ENCODE measurements around the gene OGN.

OGN gene

DNA sequence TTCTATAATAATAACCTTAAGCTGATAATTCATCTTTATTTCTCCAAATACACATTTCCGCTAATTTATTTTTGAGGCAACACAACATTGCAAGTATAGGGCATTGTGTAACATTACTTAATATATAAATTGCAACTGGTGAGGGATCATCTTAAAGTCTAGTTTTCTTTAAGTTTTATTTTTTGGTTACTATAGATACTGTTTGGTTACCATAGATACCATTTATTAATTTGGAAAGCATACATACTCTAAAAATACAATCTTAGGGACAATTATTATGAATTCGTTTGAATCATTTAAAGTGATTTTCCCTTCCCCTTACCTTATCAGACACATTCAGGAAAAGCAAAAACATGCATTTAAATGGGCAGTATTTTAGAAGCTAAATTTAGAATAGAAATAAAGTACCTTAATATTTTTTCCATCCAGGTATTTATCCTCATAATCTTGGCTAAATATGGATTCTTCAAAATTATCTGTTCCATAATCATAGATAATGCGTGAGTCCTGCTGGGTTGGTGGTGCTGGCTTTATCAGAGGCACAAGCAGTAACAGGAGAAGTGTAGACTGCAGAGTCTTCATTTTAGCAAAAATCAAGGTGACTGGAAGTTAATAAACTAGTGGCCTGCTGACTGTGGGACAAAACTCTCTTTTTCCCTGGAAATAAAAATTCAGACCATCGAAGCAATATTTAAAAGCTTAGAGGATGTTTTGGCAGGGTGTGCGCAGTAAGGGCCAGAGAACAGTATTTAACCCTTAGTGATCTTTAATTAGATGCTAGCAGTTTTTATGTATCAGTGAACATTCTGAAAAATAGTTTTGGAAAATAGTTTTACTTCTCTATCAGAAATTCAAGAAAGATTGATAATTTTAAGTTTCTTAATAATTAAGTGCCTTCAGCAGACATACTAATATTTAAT, 1.3 kb downstream of the OGN start:
- no peak for DNase-seq

- no peak for DNase-seq
Measured at GRCh38 chr9:92402360-92402759, 2.0 kb downstream of the OGN start.

DNA sequence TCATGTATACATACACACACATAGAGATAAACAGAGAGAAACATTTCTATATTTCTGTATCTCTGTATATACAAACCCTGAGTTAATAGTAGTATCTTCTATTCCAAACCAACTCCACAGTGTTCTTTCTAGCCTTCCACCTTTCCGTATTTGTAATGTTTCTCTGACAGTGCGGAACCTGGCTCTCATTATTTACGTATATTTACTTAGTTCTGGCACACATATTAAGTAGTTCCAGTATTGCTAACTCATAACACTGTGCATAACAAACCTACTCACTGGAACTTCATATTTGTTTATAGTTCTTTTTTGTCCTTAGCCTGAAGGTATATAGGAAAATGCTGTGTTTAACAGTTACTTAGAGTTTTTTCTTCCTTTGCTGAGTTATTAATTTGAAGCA, 6.5 kb downstream of the OGN start:
- DNase-seq = no peak

GRCh38 chr9:92395617-92396016, 8.8 kb downstream of the OGN start:
- DNase-seq = no peak

GRCh38 chr9:92393686-92394085, 10.7 kb downstream of the OGN start:
- DNase-seq = no peak

- no peak for DNase-seq
Measured at GRCh38 chr9:92392690-92393089, 11.7 kb downstream of the OGN start.

DNA sequence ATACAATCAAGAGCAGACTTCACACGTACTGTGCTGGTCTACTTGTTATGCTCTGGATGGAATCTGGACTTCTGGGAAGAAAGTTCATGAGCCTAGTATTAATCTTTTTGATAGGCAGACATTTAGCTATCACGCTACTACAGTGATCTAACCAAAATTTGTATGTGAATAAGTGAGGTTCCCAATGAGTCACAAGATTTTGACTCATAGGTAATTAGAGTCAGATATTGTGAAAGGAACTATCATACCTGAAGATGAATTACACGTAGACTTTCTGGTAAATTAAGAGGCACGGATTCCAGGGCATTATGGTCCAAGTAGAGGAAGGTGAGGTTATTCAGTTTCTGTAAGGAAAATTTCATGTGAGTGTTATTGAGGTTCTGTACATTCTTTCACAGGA, 18.4 kb downstream of the OGN start:
- no peak for DNase-seq

- DNase-seq = no peak
Measured at GRCh38 chr9:92385477-92385876, 18.9 kb downstream of the OGN start.

DNA sequence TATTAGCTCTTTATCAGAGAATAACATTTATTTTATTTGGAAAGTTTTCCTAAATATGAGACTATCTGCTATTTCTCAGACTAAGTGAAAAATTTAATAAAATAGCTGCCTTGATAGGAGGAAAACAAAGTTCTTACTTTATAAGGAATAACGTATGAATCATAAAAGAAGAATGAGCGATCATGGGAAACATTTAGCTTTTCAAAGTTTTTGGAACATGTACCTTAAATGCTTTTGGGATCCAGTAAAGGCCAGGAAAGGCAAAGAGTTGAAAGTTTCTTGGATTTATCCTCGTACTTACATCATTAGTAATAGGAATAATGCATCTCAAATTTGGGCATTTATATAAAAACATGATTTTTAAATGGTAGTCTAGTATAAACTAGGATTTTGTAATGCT, 19.4 kb downstream of the OGN start:
- DNase-seq = no peak

DNA sequence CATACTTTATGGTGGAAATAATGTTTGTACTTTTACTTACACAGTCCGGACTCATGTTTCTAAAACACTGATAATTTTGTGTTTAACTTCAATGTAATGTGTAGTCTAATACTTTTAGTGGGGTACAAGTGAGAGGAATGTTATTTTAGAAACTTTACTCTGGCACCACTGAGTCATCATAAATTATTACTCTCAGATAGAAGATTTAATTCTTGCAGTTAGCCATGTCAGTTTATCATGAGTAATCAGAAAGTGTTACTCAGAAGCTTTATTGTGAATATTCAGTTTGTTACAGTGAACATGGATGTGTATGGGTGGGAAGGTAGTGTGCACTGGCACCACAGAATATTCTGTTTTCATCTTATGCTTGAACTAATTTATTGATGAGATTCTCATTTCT, 20.0 kb downstream of the OGN start:
- DNase-seq = no peak

GRCh38 chr9:92381775-92382174, 22.6 kb downstream of the OGN start:
- DNase-seq = peak; percentile 58

DNA sequence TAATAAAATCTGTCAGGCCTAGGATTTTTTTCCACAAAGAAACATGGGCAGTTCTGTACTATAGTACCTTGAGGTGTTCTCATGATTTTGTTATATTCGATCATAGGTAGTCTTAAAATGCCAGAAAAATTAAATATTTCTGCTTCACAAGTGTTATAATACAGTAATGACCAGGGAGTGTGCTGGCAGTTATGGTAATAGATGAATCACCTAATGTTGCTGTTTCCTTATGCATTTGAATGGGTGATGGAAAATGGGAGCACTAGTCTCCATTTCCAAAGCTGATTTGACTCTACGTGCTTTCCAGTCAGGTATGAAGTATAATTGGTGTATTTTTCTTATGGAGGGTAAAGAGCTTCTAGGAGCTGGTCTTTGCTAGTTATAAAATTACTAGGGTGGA, 23.8 kb downstream of the OGN start:
- DNase-seq = no peak

DNA sequence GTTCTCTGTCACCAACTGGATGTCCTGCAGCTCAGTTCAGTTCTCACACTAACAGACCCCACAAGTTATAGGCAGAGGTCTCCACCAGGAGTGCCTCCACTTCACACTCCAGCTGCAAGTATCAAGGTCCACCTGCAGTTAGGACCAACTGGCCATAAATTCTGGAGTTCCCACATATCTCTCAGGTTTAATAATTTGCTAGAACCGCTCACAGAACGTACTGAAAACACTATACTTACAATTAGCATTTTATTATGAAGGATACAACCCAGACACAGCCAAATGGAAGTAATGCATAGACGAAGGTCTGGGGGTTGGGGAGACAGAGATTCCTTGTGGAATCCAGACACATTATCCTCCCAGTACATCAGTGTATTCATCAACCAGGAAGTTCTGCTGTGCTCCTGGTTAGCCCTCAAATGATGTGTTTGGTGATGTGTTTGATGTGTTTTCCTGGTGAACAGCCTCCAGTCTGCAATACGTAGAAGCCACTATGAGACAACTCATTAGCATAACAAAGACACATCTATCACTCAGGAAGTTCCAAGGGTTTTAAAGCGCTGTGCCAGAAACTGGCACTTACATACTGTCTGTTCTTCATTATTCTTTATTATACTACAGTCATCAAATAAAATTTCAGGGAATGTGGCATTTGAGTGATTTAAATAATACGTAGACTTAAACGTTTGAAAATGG, 25.4 kb downstream of the OGN start:
- DNase-seq = no peak

DNA sequence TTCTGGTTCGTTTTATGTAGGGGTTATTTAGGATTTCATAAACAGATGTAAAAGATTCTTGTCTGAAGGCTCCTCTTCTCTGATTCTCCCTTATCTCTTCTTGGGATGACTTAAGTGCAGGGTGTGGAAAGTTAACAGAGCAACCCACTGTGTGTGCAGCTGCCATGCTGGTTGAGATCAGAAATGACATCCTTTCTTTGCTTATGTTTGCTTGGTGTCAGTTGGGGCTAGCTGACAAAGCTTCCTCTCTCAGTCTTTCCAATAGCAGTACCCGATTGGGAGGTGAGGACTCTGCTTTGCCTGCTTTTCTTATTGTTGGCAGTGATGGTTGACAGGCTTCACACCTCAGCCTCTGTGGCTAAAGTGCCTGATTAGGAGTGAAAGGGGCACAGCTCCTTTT, 26.5 kb downstream of the OGN start:
- peak; percentile 38 for DNase-seq

DNA sequence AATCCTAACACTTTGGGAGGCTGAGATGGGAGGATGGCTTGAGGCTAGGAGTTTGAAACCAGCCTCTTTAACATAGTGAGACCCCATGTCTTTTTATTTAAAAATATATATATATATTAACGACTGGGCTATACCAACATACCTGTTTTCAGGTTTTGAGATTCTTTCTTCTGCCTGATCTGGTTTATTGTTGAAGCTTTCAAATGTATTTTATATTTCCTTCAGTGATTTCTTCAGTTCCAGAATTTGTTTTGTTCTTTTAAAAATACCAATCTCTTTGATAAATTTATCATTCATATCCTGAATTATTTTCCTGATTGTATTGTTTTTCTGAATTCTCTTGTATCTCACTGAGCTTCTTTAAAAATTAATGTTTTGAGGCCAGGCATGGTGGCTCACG, 31.2 kb downstream of the OGN start:
- no peak for DNase-seq

- no peak for DNase-seq
Measured at GRCh38 chr9:92369075-92369474, 35.3 kb downstream of the OGN start.

DNA sequence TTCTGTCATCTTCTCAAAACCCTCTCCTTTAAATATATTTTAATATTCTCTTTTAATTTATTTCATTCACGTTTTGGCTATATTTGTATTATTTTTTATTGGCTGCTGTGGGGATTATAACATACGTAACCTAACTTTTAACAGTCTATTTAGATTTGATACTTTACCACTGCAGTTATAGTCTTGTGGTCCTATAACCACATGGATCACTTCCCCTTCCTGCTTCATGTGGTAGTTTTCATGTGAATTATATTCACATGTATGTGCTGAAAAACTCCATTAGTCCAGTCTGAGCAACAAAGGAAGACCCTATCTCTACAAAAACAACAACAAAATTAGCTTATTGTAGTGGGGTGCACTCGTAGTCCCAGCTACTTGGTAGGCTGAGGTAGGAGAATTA, 44.3 kb downstream of the OGN start:
- peak; percentile 65 for DNase-seq

DNA sequence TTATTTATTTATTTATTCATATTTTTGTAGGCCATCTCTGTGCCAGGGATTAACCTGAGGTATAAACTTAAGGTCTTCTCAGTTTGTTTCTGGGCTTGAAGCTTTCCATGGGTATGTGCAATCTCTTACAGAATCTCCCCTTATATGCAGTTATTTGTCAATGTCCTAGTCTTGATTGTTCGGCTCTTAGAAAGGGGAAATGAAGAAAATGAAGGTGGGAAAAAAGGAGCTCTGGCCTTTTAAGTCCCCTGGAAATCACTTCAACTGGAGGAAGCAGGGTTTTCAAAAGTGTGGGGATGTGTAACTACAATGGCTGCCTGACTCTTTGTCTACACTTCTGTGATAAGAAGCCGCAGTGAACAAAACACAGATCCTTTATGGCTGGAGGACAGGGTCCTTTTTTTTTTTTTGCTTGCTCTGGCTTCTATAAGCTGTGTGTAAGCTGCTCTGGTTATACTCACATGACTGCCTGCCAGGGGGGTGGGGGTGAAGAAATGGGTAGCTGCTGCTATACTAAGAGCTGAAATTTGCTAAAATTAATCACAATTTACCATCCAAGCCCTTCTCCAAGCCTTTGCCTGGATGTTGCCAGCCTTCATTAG, 44.9 kb downstream of the OGN start:
- DNase-seq = peak; percentile 52

DNA sequence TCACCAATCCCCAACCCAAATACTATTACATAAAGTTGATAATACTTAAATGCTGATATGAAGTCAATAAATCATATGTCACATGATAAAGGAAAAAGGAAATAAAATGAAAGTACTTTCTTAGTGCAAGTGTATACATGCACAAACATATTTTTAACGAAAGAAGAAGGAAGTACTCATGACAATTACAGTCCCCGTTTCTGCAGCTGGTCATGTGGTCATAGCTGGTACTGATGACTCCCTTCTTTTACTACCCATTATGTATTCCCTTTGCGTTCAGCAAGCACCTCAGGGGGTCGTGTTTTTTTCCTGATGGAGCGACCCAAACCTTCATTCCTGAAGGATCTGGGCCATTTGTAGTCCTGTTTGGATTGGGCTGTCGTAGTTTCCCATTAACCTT, 51.3 kb downstream of the OGN start:
- peak; percentile 38 for DNase-seq

DNA sequence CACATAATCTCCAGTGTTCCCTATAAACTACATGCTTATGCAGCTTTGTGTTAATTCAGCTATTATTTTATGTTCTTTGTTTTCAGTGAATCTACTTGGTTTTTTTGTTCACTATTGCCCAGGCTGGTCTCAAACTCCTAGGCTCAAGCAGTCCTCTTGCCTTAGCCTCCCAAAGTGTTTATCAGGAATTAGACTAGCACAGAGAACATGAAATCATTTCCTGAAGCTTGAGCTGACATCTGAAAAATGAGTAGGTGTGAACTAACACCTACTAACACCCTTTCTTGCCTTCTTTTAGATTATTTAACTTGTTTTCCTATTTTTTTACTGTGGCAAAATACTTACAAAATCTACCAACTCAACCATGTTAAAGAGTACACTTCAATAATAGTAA, 53.6 kb downstream of the OGN start:
- no peak for DNase-seq

DNA sequence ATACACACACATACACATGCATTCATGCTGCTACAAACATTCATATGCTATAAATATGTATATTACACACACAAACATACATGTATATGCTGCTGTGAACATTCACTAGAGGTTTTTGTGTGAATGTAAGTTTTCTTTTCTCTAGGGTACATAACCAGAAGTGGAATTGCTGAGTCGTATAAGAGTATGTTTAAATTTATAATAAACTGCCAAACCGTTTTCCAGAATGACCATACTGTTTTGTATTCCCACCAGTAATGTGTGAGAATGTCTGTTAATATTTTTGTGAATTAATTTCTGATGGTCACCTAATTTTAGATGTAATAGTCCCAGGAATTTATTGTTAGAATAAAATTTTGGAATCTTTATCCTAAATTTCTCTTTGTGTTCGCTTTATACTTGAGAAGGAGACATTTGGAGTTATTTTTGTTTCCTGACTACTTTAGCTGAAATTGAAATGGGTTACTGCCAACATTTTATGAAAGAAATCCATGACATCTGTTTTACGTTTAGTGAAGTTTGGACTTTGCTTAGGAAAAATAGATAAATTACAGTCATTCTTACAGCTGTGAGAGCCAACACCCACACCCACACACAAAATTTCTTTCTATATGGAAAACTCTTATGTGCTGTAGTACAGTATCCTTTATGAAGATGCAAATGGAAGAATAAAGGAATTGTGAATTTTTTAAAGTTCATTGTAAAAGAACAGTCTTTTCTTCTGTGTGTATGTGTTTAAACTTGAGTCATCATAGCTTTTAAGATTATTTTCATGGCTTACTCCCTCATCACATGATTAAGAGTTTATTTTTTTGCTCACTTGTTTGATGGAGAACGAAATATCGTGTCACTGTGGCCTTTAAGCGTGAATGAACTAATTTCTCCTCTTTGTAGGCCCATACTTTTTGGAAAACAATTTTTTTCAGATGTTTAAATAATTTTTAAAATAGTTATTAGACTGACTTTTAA, 54.3 kb downstream of the OGN start:
- DNase-seq = no peak

- DNase-seq = no peak
Measured at GRCh38 chr9:92345582-92345981, 58.8 kb downstream of the OGN start.
